ENCODE measurements around the gene SLC17A8. TPM values are rescaled to one million over a fixed set of nuclear protein-coding genes. Genes with fewer than 3 reads are reported as not detected.

The SLC17A8 gene
- total and polyA plus RNA-seq, 2 donors (not counting 3 experiments of a cell fraction or from before 2014, with no cell fraction given): not detected

GRCh38 chr12:100368066-100368465, 11.2 kb downstream of the SLC17A8 start:
- POLR2A ChIA-PET: no interaction called here
- FAIRE-seq: no peak
- H3K79me2 ChIP-seq (ENCODE audit: control insufficient read depth, insufficient read depth, low read length): no peaks in the 10 kb centered on the region
- H2AFZ ChIP-seq (ENCODE audit: low read depth, low read length): no peak overlapping the region
- no peak overlapping the region for H3K27ac ChIP-seq (ENCODE audit: insufficient read depth, low read depth, low read length)
- no peak overlapping the region for H3K9ac ChIP-seq (replicated peaks; ENCODE audit: extremely low read depth, insufficient read depth, low read length)
- no peaks in the 10 kb centered on the region for H3K36me3 ChIP-seq (ENCODE audit: control insufficient read depth in 2 of 2, extremely low read depth in 1 of 2, insufficient read depth in 2 of 2, low read length in 2 of 2)
- no peak for TF ChIP-seq POLR2AphosphoS5 (IDR thresholded peaks at IDR 0.05; ENCODE audit: insufficient read depth, low read depth, low read length)
- H3K4me2 ChIP-seq (ENCODE audit: insufficient read depth, low read length): no peak overlapping the region
- H3K4me1 ChIP-seq (ENCODE audit: control insufficient read depth, extremely low read depth, insufficient read depth, low read length): no peaks in the 10 kb centered on the region
- H4K20me1 ChIP-seq (replicated peaks; ENCODE audit: control insufficient read depth, extremely low read depth, insufficient read depth, low read length): no peaks in the 10 kb centered on the region
- CTCF ChIA-PET: interaction anchor here (4.6 kb wide), 1 partner anchor 37 kb away, joined by 19 read pairs; no protein-coding TSS in a partner anchor
- DNase-seq (ENCODE audit: low read depth, low spot score): no peak
- intact Hi-C loops (cut with micrococcal nuclease): no loop called here
- dilution Hi-C loops (cut with MboI; ENCODE audit: extremely low pct_ligation_motif_present, low sequenced_read_pairs): no loop called here
- H3K9me3 ChIP-seq (replicated peaks; ENCODE audit: control insufficient read depth, insufficient read depth, low read length): no peaks in the 10 kb centered on the region
- no peaks in the 10 kb centered on the region for H3K27me3 ChIP-seq (ENCODE audit: control insufficient read depth in 2 of 2, insufficient read depth in 2 of 2, low read length in 2 of 2)
- H3K9me1 ChIP-seq (replicated peaks; ENCODE audit: control insufficient read depth, extremely low read depth, insufficient read depth, low read length): no peaks in the 10 kb centered on the region
- H3K4me3 ChIP-seq (replicated peaks in 1 of 3; ENCODE audit: insufficient read depth in 1 of 3, low read depth in 1 of 3, low read length in 3 of 3): no peak overlapping the region
- BruUV-seq (replicated peaks): no TSS peak

GRCh38 chr12:100371146-100371545, 14.3 kb downstream of the SLC17A8 start:
- Histone ChIP-seq H3K9me1 (replicated peaks; ENCODE audit: control insufficient read depth, extremely low read depth, insufficient read depth, low read length) (no peaks in the 10 kb centered on the region), H3K4me2 (ENCODE audit: insufficient read depth, low read length) (no peak overlapping the region), H4K20me1 (replicated peaks; ENCODE audit: control insufficient read depth, extremely low read depth, insufficient read depth, low read length) (no peaks in the 10 kb centered on the region), H3K4me1 (ENCODE audit: control insufficient read depth, extremely low read depth, insufficient read depth, low read length) (no peaks in the 10 kb centered on the region), H3K9ac (replicated peaks; ENCODE audit: extremely low read depth, insufficient read depth, low read length) (no peak overlapping the region), H3K27ac (ENCODE audit: insufficient read depth, low read depth, low read length) (no peak overlapping the region), H2AFZ (ENCODE audit: low read depth, low read length) (no peak overlapping the region), H3K27me3 (ENCODE audit: control insufficient read depth in 2 of 2, insufficient read depth in 2 of 2, low read length in 2 of 2) (no peaks in the 10 kb centered on the region), H3K4me3 (replicated peaks in 1 of 3; ENCODE audit: insufficient read depth in 1 of 3, low read depth in 1 of 3, low read length in 3 of 3) (no peak overlapping the region), H3K9me3 (replicated peaks; ENCODE audit: control insufficient read depth, insufficient read depth, low read length) (no peaks in the 10 kb centered on the region), H3K79me2 (ENCODE audit: control insufficient read depth, insufficient read depth, low read length) (no peaks in the 10 kb centered on the region), H3K36me3 (ENCODE audit: control insufficient read depth in 2 of 2, extremely low read depth in 1 of 2, insufficient read depth in 2 of 2, low read length in 2 of 2) (no peaks in the 10 kb centered on the region)
- FAIRE-seq (no peak), DNase-seq (ENCODE audit: low read depth, low spot score) (no peak)
- intact Hi-C loops (cut with micrococcal nuclease): loop anchor here (5.0 kb wide), 1 partner anchor 831 kb away; no protein-coding TSS in a partner anchor
- POLR2A ChIA-PET: no interaction called here
- dilution Hi-C loops (cut with MboI; ENCODE audit: extremely low pct_ligation_motif_present, low sequenced_read_pairs): no loop called here
- CTCF ChIA-PET: interaction anchor here (0.7 to 4.6 kb wide), 2 partner anchors 8 to 34 kb away, joined by 5 to 19 read pairs; no protein-coding TSS in a partner anchor
- BruUV-seq (replicated peaks): no TSS peak
- TF ChIP-seq EZH2 (IDR thresholded peaks at IDR 0.05; ENCODE audit: borderline replicate concordance, low read depth, low read length, severe bottlenecking) (no peak), MAX (IDR thresholded peaks at IDR 0.05; ENCODE audit: insufficient read depth, insufficient read length) (no peak), GATA2 (IDR thresholded peaks at IDR 0.05; ENCODE audit: insufficient read depth, insufficient read length, low read depth, low read length) (no peak), MYC (IDR thresholded peaks at IDR 0.05; ENCODE audit: low read depth, low read length) (no peak), POLR2A (IDR thresholded peaks at IDR 0.05; ENCODE audit: low read depth, low read length) (no peak), CTCF (IDR thresholded peaks at IDR 0.05; ENCODE audit: extremely low read depth in 1 of 2, insufficient read depth in 1 of 2, low read depth in 1 of 2, low read length in 2 of 2) (no peak), POLR2AphosphoS5 (IDR thresholded peaks at IDR 0.05; ENCODE audit: insufficient read depth, low read depth, low read length) (no peak), JUN (IDR thresholded peaks at IDR 0.05; ENCODE audit: borderline replicate concordance, insufficient read depth, insufficient read length, low read depth) (no peak), FOS (IDR thresholded peaks at IDR 0.05; ENCODE audit: borderline replicate concordance, insufficient read depth, low read length) (no peak)

All from endothelial cell of umbilical vein (primary cell).